GM19324 (cell line): Measurements from ENCODE around the gene PCDHGB7.
"Not testable (repeated sequence)": the region's sequence is repeated elsewhere in the genome, so short reads cannot be mapped to it uniquely, and the experiment has no call there.

Experiments
- ATAC-seq: cut with Tn5 transposase; IDR thresholded peaks from one replicate; pipeline ENCODE4 v1.9.1; 2021; ENCODE audit warnings: mild to moderate bottlenecking, moderate library complexity; ENCODE audit not compliant: unreplicated experiment, low FRiP score

The PCDHGB7 gene

GRCh38 chr5:141394401-141395187 lies 22.9 kb upstream of the PCDHGB7 start:
- ATAC-seq: not testable (repeated sequence)

- ATAC-seq: not testable (repeated sequence)
Measured at GRCh38 chr5:141397756-141398551, 19.5 kb upstream of the PCDHGB7 start, which contains the start of gene PCDHGB5. TSS of gene PCDHGB5 (plus strand) at chr5:141397947. CDS start at chr5:141398128, 181 bp downstream.

GRCh38 chr5:141398608-141399007 lies 18.9 kb upstream of the PCDHGB7 start:
- ATAC-seq: no peak

- ATAC-seq: no peak
Measured at GRCh38 chr5:141399555-141400258, 17.8 kb upstream of the PCDHGB7 start.

- no peak for ATAC-seq
Measured at GRCh38 chr5:141402553-141403243, 14.8 kb upstream of the PCDHGB7 start, which contains the start of gene PCDHGA9. TSS of gene PCDHGA9 (plus strand) at chr5:141402778. CDS start at chr5:141402953, 175 bp downstream.

- no peak for ATAC-seq
Measured at GRCh38 chr5:141403387-141403786, 14.1 kb upstream of the PCDHGB7 start.

GRCh38 chr5:141407790-141408505 lies 9.5 kb upstream of the PCDHGB7 start, which contains the start of gene PCDHGB6:
TSS of gene PCDHGB6 (plus strand) at chr5:141408021. CDS start at chr5:141408203, 182 bp downstream.
- not testable (repeated sequence) for ATAC-seq

- ATAC-seq: no peak
Measured at GRCh38 chr5:141409598-141410306, 7.7 kb upstream of the PCDHGB7 start.

- ATAC-seq: no peak
Measured at GRCh38 chr5:141411575-141411974, 5.9 kb upstream of the PCDHGB7 start.

GRCh38 chr5:141412854-141413539 lies 4.5 kb upstream of the PCDHGB7 start, which contains the start of gene PCDHGA10:
TSS of gene PCDHGA10 (plus strand) at chr5:141412987. CDS start at chr5:141413176, 189 bp downstream.
- ATAC-seq: peak; percentile 64

- no peak for ATAC-seq
Measured at GRCh38 chr5:141413540-141414069, 3.9 kb upstream of the PCDHGB7 start.

- not testable (repeated sequence) for ATAC-seq
Measured at GRCh38 chr5:141414548-141415274, 2.8 kb upstream of the PCDHGB7 start.

GRCh38 chr5:141415275-141415618 lies 2.2 kb upstream of the PCDHGB7 start:
- ATAC-seq: not testable (repeated sequence)

GRCh38 chr5:141419074-141419880 lies 1.8 kb downstream of the PCDHGB7 start:
- ATAC-seq: no peak

- ATAC-seq: no peak
Measured at GRCh38 chr5:141420855-141421488, 3.5 kb downstream of the PCDHGB7 start, which contains the start of gene PCDHGA11. TSS of gene PCDHGA11 (plus strand) at chr5:141421051. CDS start at chr5:141421228, 177 bp downstream.

- ATAC-seq: no peak
Measured at GRCh38 chr5:141421489-141421855, 4.0 kb downstream of the PCDHGB7 start.
